Caco-2 (cell line): ENCODE data around the gene MUC6. TPM values are rescaled to one million over a fixed set of nuclear protein-coding genes. Genes with fewer than 3 reads are reported as not detected.

Source experiments
- BruUV-seq: library from RNA; stranded (reverse); fragments of 400-500 nt; replicated peaks from 2 replicates; lab custom pipeline; 2021; lab: Mats Ljungman, UMichigan
- CTCF ChIA-PET: fragments of 300-600 bp; sonication (Branson Sonifier 250); formaldehyde crosslinking; loops from one replicate; lab custom pipeline; 2022; ENCODE audit warnings: antibody characterized with exemption; lab: Charles Lee
- POLR2A ChIA-PET: fragments of 300-600 bp; sonication (Branson Sonifier 250); formaldehyde crosslinking; loops from one replicate; lab custom pipeline; 2022; ENCODE audit warnings: antibody characterized with exemption; lab: Charles Lee
- DNase-seq, 2 experiments: peaks; one replicate each; pipeline versions ENCODE4 v3.0.0 to v3.0.0-alpha.2; 2020 to 2022
- H3K27me3 ChIP-seq: replicated peaks from 2 replicates; pipeline ENCODE4 v1.6.0; 2011; ENCODE audit warnings: low read length; ENCODE audit not compliant: control insufficient read depth, insufficient read depth
- H3K36me3 ChIP-seq: 2 replicates; pipeline ENCODE4 v1.5.1; 2011; ENCODE audit warnings: low read length; ENCODE audit not compliant: control insufficient read depth, insufficient read depth
- H3K4me1 ChIP-seq: fragments of 250-450 bp; sonication (Bioruptor Pico); 2 replicates; pipeline ENCODE4 v1.5.1; 2020; ENCODE audit warnings: mild to moderate bottlenecking
- H3K4me3 ChIP-seq: 2 replicates; pipeline ENCODE4 v1.5.1; 2011; ENCODE audit warnings: low read depth, mild to moderate bottlenecking, control low read depth, low read length
- H3K9me3 ChIP-seq: fragments of 250-450 bp; sonication (Bioruptor Pico); 2 replicates; pipeline ENCODE4 v1.5.1; 2020; ENCODE audit warnings: mild to moderate bottlenecking, moderate library complexity
- H3K27ac Mint-ChIP-seq: one replicate; pipeline ENCODE4 v1.8.0; 2022; ENCODE audit warnings: mixed read lengths; ENCODE audit not compliant: unreplicated experiment
- H3K27me3 Mint-ChIP-seq: one replicate; pipeline ENCODE4 v1.8.0; 2022; ENCODE audit warnings: mixed read lengths; ENCODE audit not compliant: insufficient read depth, unreplicated experiment
- H3K36me3 Mint-ChIP-seq: one replicate; pipeline ENCODE4 v1.8.0; 2022; ENCODE audit warnings: mild to moderate bottlenecking, mixed read lengths; ENCODE audit not compliant: insufficient read depth, unreplicated experiment
- H3K4me1 Mint-ChIP-seq: one replicate; pipeline ENCODE4 v1.8.0; 2022; ENCODE audit warnings: low read depth, mixed read lengths; ENCODE audit not compliant: unreplicated experiment
- H3K4me3 Mint-ChIP-seq: one replicate; pipeline ENCODE4 v1.8.0; 2022; ENCODE audit warnings: mild to moderate bottlenecking, moderate library complexity, mixed read lengths; ENCODE audit not compliant: unreplicated experiment
- H3K9me3 Mint-ChIP-seq: one replicate; pipeline ENCODE4 v1.8.0; 2022; ENCODE audit warnings: mixed read lengths; ENCODE audit not compliant: unreplicated experiment
- CTCF ChIP-seq, 2 experiments: fragments of 200-600 bp in 1 of 2; IDR thresholded peaks; 1 replicate in 1 of 2; 2 replicates in 1 of 2; pipeline versions ENCODE4 v1.5.1 to v1.8.0; 2011 to 2022; ENCODE audit warnings: antibody characterized with exemption in 1 of 2, control low read depth in 1 of 2, inconsistent platforms in 1 of 2, low read depth in 1 of 2, low read length in 1 of 2, mild to moderate bottlenecking in 1 of 2, moderate library complexity in 1 of 2; ENCODE audit not compliant: insufficient read depth in 1 of 2, severe bottlenecking in 1 of 2, unreplicated experiment in 1 of 2
- intact Hi-C: fragments of 100-400 bp; cut with micrococcal nuclease; formaldehyde crosslinking; loops from one replicate; pipeline ENCODE4 v1.10.0; 2022; ENCODE audit not compliant: unreplicated experiment
- total RNA-seq: library from RNA; stranded (reverse); gene quantifications from 2 replicates; pipeline ENCODE4 v1.2.3, GENCODE V29; 2022

The MUC6 gene
- total RNA-seq, 1 experiment from 2014 or later, result not detected

- Mint-ChIP-seq H3K4me3 (no peak overlapping the region), H3K27me3 (no peaks in the 10 kb centered on the region), H3K4me1 (no peaks in the 10 kb centered on the region), H3K9me3 (peaks cover 8% of the 10 kb centered on the region), H3K27ac (no peak overlapping the region), H3K36me3 (peaks cover under 1% of the 10 kb centered on the region)
- BruUV-seq, result no TSS peak
- Histone ChIP-seq H3K4me3 (no peak overlapping the region), H3K9me3 (no peaks in the 10 kb centered on the region), H3K4me1 (no peaks in the 10 kb centered on the region), H3K36me3 (no peaks in the 10 kb centered on the region), H3K27me3 (no peaks in the 10 kb centered on the region)
- CTCF ChIA-PET, result no interaction called here
- DNase-seq, result no peak
- intact Hi-C loops, result no loop called here
- POLR2A ChIA-PET, result no interaction called here
- no peak for TF ChIP-seq CTCF (IDR thresholded peaks at IDR 0.05; ENCODE audit: insufficient read depth in 1 of 2, low read depth in 1 of 2, low read length in 1 of 2, severe bottlenecking in 1 of 2, unreplicated experiment in 1 of 2)
Measured at GRCh38 chr11:1022411-1022810, 14.1 kb downstream of the MUC6 start.

- ChIA-PET POLR2A (no interaction called here), CTCF (no interaction called here)
- no peak overlapping the region for H3K4me3 ChIP-seq
- no peaks in the 10 kb centered on the region for H3K9me3 ChIP-seq
- H3K36me3 ChIP-seq, result no peaks in the 10 kb centered on the region; the same call in 1 of the 2 replicates
- no TSS peak for BruUV-seq
- H3K36me3 Mint-ChIP-seq, result peaks cover 20% of the 10 kb centered on the region
- no peaks in the 10 kb centered on the region for H3K27me3 ChIP-seq
- H3K27ac Mint-ChIP-seq, result no peak overlapping the region
- DNase-seq, result no peak
- H3K4me3 Mint-ChIP-seq, result no peak overlapping the region
- H3K4me1 Mint-ChIP-seq, result no peaks in the 10 kb centered on the region
- intact Hi-C loops, result no loop called here
- H3K27me3 Mint-ChIP-seq, result no peaks in the 10 kb centered on the region
- peaks cover 25% of the 10 kb centered on the region for H3K9me3 Mint-ChIP-seq
- TF ChIP-seq CTCF (IDR thresholded peaks at IDR 0.05; ENCODE audit: insufficient read depth in 1 of 2, low read depth in 1 of 2, low read length in 1 of 2, severe bottlenecking in 1 of 2, unreplicated experiment in 1 of 2), result no peak
- H3K4me1 ChIP-seq, result no peaks in the 10 kb centered on the region
Measured at GRCh38 chr11:1020211-1020905, 16.2 kb downstream of the MUC6 start.

- H3K4me3 ChIP-seq, result no peak overlapping the region
- POLR2A ChIA-PET, result no interaction called here
- Mint-ChIP-seq H3K4me1 (no peaks in the 10 kb centered on the region), H3K4me3 (no peak overlapping the region), H3K9me3 (peaks cover 25% of the 10 kb centered on the region), H3K36me3 (peaks cover 28% of the 10 kb centered on the region), H3K27ac (no peak overlapping the region), H3K27me3 (no peaks in the 10 kb centered on the region)
- no peaks in the 10 kb centered on the region for H3K9me3 ChIP-seq
- no TSS peak for BruUV-seq
- no peaks in the 10 kb centered on the region; the same call in 1 of the 2 replicates for H3K36me3 ChIP-seq
- no peaks in the 10 kb centered on the region for H3K4me1 ChIP-seq
- no peaks in the 10 kb centered on the region for H3K27me3 ChIP-seq
- CTCF ChIA-PET, result no interaction called here
- no peak for TF ChIP-seq CTCF (IDR thresholded peaks at IDR 0.05; ENCODE audit: insufficient read depth in 1 of 2, low read depth in 1 of 2, low read length in 1 of 2, severe bottlenecking in 1 of 2, unreplicated experiment in 1 of 2)
- intact Hi-C loops, result no loop called here
- no peak for DNase-seq
Measured at GRCh38 chr11:1019321-1019910, 17.1 kb downstream of the MUC6 start.
